HG02973 (cell line): Measurements from ENCODE around the gene NPFF.
"Not testable (repeated sequence)": the region's sequence is repeated elsewhere in the genome, so short reads cannot be mapped to it uniquely, and the experiment has no call there.

ENCODE experiments used
- ATAC-seq: cut with Tn5 transposase; IDR thresholded peaks from one replicate; pipeline ENCODE4 v1.9.1; 2021; ENCODE audit warnings: moderate library complexity; ENCODE audit not compliant: unreplicated experiment

NPFF gene

GRCh38 chr12:53496752-53497032 lies 10.6 kb downstream of the NPFF start:
- ATAC-seq, result no peak

- no peak for ATAC-seq
These were observed 11.2 kb downstream of the NPFF start for GRCh38 chr12:53495903-53496751.

GRCh38 chr12:53493610-53494391 lies 13.5 kb downstream of the NPFF start:
- ATAC-seq, result no peak

DNA sequence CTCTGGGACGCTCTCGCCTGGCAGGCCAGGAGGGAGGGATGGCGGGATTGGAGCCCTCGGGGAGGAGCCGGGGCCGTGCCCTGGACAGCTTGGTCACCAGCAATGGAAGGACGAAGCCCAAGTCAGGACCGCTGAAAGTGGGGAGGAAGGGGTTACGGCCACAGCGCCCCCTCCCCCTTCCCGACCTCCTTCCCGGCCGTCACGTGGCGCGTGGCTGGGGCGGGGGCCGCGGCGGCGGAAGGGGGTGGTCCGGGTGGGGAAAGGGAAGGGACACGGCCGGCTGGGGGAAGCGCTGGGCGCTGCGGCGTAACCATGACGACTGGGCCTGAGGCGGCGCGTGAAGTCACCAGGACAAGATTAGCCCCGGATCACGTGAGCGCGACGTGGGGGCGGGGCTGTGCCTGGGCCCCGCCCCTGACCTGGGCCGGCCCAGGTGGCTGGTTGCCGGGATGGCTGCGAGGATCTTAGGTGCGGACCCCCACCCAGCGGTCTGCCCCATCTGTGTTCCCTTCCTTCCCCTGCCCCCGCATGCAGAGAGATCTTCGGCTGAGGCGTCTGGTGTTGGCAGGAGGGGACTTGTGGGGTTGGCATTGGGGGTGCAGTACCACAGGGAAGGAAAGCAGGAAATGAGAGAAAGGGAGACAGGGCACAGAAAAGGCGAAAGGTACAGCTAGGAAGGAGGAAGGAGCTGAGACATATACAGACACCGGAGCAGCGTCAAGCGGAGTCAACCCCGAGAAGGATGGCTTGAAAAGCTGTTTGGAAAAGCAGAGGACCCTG lies 14.3 kb downstream of the NPFF start:
- ATAC-seq, result peak; percentile 93

DNA sequence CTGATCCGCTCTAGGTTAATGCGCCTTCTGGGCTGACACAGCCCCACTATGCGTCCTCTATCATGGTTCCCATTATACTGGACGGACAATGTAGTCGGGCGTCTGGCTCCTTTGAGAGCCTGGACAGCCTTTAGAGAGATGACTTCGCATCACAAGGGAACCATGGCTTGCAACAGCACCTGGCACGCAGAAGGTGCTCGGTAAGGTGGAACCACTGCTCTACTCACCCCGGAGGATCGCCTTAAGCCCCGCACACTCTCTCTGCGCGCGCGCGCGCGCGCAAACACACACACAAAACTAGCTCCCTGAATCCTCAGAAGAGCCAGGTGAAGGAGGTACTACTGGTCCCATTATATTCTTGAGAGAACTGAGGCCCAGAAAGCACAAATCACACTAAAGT lies 15.1 kb downstream of the NPFF start:
- no peak for ATAC-seq

- no peak for ATAC-seq
These were observed 17.9 kb downstream of the NPFF start for GRCh38 chr12:53489242-53489864.

GRCh38 chr12:53486736-53487487 lies 20.4 kb downstream of the NPFF start:
- no peak for ATAC-seq

DNA sequence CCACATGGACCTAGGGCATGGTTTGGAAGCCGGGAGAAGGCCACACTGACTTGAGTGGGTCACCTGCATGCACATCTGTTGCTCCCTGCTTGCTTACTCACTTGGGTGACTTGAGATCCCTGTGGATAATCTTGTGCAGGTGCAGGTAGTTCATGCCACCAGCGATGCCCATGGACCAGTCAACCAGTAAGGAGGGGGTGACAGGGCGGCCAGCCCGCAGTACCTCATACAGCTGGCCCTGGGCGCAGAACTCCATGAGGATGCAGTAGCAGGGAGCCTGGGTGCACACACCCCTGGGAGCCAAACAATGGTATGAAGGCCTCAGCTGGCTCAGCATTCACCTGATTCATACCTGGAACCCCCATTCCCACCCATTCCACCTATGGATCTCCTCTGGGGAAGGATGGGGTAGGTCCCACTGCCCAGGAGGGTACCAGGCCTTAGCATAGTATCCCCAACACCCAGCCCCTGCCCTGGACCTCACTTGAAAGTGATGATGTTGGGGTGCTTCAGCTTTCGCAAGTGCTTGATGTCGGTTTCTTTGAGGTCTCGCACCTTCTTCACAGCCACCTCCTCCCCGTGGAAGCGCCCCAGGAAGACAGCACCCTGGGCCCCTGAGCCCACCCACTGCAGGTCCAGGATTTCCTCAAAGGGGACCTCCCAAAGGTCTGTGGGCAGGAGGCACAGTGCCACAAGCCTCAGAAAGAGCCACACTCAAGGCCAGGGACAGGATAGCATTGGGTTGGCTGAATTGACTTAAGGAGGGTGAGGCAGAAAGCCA lies 21.1 kb downstream of the NPFF start:
- ATAC-seq, result no peak

- no peak for ATAC-seq
These were observed 22.4 kb downstream of the NPFF start for GRCh38 chr12:53484686-53485575.

- no peak for ATAC-seq
These were observed 23.3 kb downstream of the NPFF start for GRCh38 chr12:53483979-53484377.

GRCh38 chr12:53483225-53483978 lies 23.9 kb downstream of the NPFF start:
- no peak for ATAC-seq

- ATAC-seq, result no peak
These were observed 24.6 kb downstream of the NPFF start for GRCh38 chr12:53482626-53483168.

DNA sequence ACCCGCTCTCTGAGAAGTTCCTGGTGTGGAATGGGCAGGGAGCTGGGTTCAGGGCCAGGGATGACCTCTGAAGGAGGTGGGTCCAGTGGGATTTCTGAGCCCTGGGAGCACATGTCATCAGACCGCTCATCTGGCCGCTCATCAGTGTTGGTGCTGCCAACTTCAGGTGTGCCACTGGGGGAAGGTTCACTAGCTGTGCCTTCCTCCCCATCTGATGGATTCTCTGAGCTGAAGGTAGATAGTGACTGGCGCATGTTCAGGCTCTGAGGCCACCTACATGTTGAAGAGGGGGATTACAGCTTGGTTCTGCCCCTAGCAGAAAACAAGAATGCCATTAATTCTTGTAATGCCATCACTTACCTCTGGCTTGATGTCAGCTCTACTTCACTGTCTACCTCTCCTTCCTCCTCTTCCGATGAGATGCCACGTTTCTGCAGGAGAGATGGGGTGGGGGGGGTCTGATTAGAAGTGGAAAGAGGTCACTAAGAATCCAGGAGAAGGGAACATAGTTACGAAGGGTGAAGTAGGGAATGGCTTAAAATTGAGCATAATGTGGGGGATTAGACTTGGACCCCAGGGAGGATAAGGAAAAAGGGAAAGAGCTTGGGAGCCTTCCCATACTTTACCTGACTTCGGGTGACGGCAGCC lies 25.2 kb downstream of the NPFF start:
- ATAC-seq, result no peak

DNA sequence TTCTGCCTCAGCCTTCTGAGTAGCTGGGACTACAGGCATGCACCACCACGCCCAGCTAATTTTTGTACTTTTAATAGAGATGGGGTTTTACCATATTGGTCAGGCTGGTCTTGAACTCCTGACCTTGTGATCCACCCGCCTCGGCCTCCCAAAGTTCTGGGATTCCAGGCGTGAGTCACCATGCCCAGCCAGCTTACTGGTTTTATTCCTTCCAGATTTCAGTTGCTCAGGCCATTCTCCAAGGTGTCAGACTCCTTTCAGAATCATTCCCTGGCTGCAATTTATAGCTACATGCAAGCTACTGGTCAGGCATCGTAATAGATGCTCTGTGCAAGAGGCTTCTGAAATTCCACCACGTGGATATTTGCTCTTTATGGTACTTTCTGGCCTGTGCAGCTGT lies 25.8 kb downstream of the NPFF start:
- not testable (repeated sequence) for ATAC-seq

DNA sequence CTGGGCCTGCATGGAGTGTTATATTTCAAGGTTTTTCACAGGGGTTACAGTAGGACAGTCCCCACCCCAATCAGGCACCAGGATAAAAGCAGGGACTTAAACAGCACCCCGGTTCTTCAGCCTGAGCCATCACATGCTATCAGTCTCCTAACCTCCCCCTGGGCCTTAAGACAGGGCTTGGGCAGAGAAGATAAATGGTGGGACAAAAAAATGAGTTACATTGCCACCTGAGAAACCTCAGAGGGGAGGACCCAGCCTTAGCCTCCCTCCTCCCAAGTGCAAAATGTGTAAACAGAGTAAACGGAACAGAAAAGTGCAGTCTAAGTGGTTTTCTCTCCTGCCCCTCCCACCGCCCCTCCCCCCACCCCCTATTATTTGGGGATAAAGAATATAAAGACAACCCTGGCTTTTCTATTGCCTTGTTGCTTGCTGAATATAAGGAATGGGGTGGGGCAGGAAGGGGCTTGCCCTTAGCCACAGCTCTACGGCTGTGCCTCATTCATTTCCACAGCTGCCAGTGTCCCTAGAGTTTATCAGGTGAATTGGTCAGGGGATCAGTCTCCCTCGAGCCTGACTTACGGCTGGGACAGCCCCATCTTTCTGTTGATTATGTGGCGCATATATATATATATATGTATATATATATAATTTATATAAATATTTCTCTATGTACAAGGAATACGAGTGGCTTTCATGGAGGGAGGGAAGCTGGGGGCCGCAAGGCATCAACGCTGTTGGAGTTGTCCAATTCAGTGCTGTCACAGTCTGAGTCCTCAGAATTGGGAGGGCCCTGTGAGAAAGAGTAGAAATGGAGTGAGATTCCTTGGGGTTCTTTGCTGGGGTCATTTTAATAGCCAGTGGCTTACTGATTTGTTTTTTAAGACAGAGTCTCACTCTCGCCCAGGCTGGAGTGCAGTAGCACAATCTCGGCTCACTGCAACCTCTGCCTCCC lies 26.5 kb downstream of the NPFF start:
- ATAC-seq, result no peak

DNA sequence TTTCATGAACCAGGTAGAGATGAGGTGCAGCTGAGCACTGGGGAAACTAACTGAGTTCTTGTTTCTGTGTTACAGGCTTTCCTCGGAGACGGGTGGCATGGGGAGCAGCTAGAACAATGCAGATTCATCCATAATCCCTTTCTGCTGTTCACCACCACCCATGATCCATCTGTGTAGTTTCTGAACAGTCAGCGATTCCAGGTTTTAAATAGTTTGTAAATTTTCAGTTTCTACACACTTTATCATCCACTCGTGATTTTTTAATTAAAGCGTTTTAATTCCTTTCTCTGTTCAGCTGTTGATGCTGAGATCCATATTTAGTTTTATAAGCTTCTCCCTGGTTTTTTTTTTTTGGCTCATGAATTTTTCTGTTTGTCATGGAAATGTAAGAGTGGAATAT lies 28.0 kb downstream of the NPFF start:
- ATAC-seq, result no peak
